GM19240 (cell line): ENCODE results near the gene KIRREL3.
"Not testable (repeated sequence)": the region's sequence is repeated elsewhere in the genome, so short reads cannot be mapped to it uniquely, and the experiment has no call there.

Experiments used
- DNase-seq: peaks from one replicate; pipeline ENCODE4 v3.0.0; 2011; ENCODE audit warnings: low spot score; ENCODE audit not compliant: insufficient read length

The KIRREL3 gene

DNA sequence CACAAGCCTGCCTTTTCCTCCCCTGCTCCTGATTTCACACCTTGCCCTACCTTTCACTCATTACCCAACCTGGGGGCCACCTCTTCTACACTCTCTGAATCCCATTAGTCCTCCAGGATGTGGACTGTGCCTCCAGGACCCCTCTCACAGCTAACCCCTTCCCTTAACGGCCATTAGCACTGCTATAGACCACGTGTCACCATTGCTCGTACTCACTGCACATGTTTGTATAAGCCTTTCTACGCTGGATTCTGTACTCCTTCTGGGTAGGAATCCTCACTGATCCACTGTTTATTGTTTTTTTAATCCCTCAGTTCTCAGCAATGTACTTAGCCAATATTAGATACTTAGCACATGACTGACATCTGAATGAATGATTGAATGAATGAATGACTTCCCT lies 40.9 kb downstream of the KIRREL3 start:
- no peak for DNase-seq

DNA sequence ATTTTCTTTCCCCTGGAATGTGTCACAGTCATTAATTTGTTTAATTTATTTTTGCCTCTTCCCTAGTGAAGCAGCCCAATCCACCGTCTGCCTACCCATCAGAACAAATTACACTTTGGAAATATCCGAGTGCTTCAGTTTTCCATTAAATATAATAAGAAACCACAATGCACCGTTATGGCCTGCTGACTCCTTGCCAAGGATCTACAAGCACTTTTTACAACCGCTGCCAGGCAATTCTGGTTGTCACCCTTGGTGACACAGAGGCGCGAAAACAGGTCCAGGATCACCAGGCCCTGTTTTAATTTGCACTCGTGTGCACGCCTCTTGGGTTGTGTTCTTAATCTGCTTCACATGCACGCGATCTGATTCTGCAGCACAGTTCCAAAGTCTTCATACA lies 43.9 kb downstream of the KIRREL3 start:
- DNase-seq, result no peak

DNA sequence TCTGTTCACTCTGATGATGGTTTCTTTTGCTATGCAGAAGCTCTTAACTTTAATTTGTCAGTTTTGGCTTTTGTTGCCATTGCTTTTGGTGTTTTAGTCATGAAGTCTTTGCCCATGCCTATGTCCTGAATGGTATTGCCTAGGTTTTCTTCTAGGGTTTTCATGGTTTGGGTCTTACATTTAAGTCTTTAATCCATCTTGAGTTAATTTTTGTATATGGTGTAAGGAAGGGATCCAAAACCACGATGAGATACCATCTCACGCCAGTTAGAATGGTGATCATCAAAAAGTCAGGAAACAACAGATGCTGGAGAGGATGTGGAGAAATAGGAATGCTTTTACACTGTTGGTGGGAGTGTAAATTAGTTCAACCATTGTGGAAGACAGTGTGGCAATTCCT lies 48.0 kb downstream of the KIRREL3 start:
- DNase-seq, result not testable (repeated sequence)

DNA sequence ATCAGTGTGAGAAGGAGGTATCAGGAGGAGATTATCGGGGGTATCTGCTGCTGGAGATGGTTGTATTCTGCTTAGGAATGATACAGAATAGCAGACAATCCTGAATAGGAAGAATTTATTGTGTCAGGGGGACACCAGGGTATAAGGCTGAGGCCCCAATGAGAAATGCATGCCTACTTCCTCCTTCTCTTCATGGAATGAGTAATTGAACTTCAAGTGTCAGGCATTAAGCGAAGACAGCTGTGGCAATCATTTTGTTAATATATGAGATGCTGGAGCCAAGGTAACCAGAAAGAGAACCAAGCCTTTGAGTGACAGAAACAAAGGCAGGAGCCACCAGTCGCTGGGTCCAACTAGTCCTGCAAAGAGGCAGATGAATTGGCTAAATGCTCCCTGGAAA lies 49.1 kb downstream of the KIRREL3 start:
- DNase-seq, result no peak

DNA sequence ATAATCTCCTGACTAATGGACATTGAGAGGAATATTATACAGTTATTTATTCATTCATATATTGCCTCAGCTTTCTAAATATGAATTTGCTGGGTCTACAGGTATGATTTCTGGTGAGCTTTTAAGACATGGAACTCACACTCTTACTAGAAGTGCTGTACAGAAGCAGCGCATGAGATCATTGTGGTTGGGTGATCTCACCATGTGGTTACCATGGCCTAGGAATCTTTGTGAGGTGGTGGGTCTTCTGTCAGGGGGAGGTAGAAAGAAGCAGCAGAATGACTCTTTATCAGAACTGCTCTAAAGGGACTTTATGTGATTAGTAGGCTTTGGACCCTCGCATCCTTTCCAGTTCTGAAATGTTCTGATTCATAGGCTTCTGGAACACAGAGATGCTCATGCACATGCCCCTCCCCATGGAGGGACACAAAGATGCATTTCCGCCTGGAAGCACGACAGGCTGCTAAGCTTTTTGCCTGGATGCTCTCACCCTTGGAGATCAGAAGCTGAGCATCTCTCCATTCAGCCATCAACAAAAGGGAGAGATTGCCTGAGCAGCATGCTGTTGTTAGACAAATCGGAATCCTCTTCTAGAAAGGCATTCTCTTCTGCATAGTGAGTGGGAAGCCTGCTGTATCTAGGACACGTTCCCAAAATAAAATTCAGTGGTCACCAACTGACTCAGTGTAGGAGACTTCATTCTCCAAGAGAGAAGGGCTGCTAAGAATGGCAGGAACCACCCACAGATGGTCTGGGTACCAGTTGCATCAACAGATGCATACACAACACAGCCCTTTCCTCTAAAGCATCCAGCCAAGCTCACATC lies 51.3 kb downstream of the KIRREL3 start:
- DNase-seq, result no peak

DNA sequence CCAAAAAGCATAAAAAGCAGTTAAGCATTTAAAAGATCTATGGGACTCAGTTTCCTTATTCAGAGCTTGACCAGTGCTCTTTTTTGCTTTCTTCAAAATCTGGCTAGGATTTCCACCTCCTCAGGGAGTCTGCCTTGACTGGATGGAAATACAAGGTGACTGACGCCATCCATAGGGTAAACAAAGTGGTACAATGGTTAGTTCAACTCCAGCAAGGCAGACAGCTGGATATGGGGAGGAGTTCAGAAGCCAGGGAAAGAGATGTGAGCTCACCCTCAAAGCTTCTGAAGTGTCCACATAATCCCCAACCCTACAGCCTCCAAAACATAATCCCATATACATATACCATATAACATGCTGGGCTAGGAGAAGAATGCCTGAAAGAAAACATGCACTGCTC lies 52.0 kb downstream of the KIRREL3 start:
- no peak for DNase-seq

DNA sequence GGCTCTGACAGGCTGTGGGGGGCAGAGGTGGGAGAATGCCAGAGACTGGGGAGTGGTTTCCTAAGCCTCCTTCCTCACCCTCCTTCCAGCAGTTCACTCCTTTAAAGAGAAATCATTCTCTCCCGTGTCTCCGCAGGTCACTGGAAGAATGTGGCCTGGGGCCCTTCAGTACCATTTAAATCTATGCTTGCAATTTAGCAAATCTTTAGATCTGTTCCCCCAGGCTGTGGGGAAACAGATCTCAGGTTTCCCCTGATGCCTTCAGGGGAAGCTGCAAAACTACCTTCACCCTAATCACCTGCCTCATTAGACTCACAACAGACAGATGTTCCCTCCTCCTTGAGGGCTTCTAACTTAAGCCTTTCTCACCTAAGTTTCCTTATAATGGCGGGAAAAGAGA lies 55.3 kb downstream of the KIRREL3 start:
- no peak for DNase-seq

DNA sequence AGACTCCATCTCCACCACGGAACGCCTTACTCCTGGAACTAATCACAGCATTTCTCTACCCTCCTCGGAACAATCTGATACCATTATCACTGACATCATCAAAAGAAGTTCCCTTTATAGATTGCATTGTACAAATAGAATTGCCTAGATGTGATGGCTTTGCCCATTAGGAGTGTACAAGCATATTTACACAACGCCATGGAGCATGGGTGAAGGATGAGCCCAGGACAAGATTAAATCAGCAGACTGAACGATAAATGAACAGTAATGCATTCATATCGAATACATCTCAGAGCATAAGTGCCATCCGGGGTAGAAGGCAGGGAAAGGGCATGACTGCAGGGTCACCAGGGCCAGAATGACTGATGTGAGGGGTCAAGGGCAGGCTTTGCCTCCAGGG lies 57.3 kb downstream of the KIRREL3 start:
- no peak for DNase-seq

DNA sequence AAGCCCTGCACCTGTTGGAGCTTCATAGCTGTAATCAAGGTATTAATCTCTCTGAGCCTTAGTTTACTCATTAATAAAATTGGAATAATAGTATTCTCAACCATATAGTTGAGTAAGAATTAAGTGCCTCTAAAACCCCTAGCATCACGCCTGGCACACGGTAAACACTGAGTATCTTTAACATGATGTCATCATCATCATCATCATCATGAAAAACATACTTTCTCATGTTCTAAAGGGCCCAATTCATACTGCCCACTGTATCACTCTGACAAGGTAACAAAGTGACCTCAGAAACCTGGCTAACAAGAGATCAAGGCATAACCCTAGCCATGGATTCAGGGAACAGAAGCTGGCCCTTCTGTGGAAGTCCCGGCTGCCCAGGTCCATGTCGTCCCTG lies 58.4 kb downstream of the KIRREL3 start:
- DNase-seq, result no peak

DNA sequence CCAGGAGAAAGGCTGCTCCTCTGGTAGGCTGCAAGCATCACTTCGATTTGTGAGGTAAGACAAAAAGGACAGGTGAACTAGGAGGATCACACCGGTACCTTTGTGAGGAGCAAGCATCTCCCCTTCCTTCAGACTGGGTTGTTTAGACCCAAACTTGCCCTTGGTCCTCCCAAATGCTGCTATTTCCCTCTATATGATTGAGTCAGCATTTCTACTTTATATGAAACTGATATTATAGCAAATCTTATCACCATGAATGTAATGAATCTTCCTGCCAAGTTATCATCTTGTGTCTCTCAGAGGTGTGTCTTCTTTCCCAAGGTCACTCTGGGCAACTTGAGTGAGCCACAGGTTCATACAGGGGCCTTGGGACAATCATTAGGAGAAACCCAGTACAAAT lies 61.0 kb downstream of the KIRREL3 start:
- no peak for DNase-seq

DNA sequence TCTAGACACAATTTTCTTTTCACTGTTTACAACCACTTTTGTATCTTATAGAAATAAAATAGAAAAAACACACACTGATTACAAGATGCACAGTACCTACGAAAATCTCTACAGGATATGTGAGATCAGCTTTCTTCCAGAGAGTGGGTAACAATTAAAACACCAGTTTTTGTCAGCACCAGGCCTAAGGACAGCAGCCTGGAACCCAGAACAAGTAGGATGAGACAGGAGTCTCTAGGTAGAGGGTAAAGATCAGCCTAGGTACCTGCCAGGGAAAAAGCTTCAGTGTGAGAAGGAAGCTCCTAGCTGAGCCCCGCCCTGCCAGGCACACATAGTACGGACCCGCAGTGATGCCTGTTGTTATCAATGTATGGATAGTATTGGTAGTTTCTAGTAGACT lies 61.9 kb downstream of the KIRREL3 start:
- DNase-seq, result no peak

DNA sequence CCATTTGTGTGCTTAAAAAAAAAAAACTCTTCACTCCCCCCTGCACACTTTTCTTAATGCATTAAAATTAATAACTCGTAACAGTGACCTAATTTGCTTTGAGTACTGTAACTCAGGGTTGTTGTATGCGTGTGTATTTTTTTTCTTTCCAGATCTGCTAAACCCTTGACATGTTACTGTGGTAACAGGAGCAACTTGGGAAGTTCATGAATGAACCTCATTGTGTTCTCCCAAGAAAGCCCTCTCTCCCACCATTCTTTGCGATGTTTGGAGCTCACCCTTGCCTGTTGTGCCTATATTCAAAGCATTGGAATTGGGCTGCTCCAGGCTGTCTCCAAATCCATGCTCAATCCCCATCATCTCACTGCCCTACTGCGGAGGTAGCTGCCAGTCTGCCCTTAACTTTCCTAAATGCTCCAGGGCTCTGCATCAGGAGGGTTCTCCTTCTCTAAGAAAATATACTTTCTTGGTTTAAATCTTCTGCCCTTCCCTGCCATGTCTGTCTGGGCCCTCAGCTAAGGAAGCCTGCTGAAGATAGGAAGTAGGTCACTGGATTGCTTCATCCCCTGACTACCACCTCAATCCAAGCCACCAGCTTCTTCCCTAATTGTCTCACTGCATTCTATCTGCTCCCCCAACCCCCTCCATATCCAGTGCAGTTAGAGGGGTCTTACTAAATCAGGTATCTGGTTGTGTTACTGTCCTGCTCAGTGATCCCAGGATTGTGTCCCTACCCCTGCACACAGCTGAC lies 70.3 kb downstream of the KIRREL3 start:
- no peak for DNase-seq

DNA sequence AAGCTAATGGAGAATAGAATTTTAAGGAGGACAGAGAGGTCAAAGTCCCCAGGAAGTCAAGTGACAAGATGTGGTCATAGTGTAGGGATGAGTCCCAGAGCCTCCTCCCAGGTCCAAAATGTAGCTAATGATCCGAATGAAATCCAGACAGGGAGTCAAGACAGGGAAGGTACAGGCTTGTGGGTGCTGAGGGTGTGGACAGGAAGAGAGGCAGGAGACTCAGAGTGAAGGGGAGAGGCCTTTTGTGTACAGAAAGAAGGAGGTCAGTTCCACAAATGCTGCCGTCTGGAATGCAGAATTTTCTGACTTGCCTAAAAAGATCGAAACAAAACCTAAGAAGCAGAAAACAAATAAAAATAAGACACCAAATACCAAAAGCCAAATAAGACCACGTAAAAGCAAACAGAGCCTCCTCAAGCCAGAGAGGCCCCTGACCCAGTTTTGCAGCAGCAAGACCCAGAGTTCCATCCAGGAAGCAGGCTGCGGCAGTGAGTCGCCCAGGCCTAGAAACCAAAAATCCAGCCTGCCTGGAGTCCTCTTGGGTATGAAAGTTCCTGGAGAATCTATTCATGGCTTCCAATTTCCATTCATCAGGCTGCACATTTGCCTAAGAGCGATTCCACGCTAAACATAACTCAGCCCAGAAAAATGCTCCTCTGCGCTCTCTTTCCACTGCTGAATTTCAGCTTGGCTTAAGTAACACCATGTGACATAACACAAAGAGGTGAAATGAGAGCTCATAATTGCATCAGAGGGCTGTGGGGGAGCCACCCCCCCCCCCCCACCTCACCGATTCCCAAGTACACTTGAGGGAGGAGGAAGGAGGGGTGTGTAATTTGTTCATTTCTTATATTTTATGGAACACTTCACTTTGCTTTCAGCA lies 71.2 kb downstream of the KIRREL3 start:
- no peak for DNase-seq

DNA sequence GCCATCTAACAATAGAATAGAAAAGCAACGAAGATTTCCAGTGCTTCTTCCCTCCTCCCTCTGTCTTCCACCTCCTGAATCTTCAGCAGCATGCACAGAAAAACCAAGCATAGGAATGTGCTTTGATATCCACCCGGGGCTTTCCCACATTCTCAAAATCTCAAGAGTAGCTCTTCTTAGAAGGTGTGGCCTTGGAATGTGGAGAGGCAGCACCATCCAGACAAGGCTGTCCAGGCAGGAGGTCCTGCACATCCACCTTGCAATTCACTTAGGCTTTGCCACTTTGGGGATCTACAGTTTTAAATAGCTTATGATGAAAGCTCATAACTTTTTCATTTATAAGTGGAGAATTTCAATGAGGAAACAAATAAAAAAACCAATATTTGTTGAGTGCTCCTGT lies 72.9 kb downstream of the KIRREL3 start:
- no peak for DNase-seq

DNA sequence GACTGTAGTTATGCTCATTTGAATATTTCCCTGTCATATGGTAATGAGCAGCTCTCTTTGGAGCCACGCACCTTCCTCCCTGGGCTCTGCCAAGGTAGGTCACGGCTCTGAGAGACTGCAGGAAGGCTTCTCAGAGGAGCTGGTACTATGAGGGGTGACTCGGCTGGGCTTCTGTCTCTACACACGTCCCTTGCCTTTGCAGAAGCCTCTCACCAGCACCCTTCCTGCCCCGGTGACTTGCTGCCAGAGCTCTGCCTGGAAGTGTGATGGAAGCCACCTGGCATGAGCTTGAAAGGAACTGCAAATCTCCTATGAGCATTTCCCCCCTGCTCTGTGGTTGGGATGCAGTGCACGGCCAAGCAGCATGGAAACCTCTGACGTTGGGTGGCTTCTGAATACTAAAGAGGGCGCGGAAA lies 74.2 kb downstream of the KIRREL3 start:
- no peak for DNase-seq

DNA sequence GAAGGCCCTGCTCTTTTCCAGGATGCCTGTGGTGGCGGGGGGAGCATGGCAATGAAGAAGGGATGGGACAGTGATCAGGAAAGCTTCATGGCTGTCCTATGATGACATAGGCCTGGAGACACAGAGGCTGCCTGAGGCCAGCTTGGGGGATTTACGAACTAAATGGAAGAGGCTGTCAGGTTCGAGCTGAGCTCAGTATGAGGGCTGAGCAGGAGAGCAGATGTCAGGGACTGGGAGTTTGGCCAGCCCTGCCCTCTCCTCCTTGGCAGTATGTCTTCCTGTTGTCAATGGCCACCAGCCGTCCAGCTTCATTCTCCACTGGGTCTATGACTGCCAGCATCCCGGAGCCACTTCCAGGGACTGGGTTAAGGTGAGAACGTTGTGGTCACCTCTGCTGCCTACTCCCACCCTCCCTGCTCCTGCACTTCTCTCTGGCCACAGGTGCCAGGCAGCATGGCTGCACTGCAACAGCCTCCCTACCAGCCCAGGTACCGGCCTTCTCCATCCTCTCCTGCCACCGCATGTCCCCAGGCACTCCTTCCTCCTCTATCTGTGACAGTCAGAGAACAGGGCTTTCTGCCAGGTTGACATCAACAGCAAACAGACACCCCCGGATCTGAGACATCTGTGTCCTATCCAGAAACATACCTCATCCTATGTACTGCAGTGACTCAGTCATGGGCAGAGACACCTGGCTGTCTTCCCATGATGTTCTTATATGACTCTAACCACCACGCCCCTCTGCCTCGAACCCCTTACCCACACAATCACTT lies 75.1 kb downstream of the KIRREL3 start:
- no peak for DNase-seq

DNA sequence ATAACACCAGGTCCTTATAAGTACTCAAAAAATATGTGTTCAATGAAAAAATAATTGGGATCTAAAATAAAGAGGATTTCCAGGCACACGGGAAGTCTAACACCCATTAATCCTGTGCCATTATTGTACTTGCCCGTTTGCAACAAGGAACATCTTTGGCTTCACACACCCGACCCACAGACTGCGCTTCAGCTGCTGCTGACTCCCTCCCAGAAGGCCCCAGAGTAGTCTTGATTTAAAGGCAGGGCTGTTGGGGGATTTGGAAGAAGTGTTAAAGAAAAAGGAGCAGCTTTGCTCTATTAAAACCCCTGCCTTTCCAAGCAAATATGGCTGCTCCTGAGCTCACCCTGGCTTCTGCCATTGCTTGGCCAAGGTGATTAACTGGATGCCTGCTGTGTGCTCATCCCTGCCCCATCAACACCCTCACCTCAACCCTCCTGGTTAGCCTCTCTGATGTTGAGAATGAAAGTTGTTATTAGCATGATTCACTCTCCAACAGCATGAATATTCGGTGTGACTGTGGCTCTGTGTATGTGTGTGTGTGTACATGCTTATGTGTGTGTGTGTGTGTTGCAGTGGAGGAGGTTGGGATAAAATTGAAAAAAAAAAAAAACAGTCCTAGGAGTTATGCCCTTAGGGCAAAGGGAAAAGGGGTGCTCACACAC lies 76.1 kb downstream of the KIRREL3 start:
- no peak for DNase-seq

DNA sequence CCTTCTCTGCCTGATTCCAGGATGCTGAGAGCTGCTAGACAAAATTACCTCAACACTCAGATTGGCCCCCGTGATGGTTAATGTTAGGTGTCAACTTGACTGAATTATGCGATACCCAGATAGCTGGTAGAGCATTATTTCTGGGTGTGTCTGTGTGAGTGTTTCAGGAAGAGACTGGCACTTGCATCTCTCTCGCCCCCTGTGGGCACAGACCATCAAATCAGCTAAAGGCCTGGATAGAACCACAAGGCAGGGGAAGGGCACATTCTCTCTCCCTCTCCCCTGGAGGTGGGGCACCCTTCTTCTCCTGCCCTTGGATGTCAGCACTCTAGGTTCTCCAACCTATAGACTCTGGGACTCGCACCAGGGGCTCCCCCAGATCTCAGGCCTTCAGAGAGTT lies 79.7 kb downstream of the KIRREL3 start:
- DNase-seq, result no peak

DNA sequence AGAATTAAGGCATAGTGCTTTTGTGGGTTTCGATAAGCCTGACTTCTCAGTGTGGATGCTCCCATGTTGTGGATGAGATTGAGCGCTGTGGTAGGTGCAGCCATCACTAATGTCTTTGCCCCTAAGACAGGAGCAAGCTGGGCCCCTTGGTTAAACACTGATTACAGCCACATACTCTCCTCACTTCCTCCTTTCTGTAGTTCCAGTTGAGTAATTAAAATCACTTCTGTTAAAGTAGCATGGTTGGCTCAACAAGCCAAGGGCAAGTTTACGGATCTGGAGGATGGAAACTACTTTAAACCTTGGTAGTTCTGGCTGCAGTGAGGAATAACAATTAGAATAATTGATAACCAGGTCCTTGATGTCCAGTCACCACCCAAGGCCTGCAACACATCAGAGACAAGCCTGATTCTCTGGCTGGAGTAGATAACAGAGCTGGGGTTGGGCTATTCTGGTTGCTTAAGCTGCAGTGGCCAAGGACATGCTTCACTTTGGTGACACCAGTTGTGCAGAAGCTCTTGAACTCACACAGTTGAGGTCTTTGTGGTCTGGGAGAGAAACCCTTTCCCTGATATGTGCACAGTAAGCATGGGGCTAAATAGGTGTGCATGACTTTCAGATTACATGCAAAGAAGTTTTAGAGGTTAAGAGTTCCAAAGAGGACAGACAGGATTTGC lies 81.3 kb downstream of the KIRREL3 start:
- DNase-seq, result no peak

DNA sequence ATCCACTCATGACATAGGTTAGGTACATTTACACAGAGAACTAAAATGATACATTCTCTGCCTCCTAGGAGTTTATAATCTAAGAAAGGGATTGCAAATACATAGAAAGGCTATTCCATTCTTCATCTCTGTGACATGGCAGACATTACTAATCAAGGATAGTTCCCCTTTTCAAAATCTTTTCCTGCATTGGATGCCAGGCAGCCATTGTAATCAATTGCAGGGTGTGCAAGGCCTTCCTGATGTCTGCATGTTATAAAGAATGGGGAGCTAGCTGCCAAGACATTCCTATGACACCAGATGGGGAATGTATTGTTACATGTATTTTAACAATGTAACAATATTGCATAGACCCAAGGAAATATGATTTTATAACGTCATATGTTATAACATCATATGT lies 82.0 kb downstream of the KIRREL3 start:
- DNase-seq, result no peak
